K562 (cell line): ENCODE data around the gene CSPG5. TPM values are rescaled to one million over a fixed set of nuclear protein-coding genes. Genes with fewer than 3 reads are reported as not detected.

Experiments used
- ARID1B ChIP-seq: fragments of 450-650 bp; IDR thresholded peaks from 2 replicates; pipeline ENCODE4 v1.6.1; 2016; ENCODE audit warnings: antibody characterized with exemption, mild to moderate bottlenecking, inconsistent platforms
- ATF7 ChIP-seq: fragments of 450-650 bp; IDR thresholded peaks from 2 replicates; pipeline ENCODE4 v1.7.1; 2014; ENCODE audit warnings: mild to moderate bottlenecking, moderate library complexity
- BDP1 ChIP-seq: IDR thresholded peaks from 3 replicates; pipeline ENCODE4 v1.6.1; 2011; ENCODE audit not compliant: insufficient read length, insufficient read depth
- DDX20 ChIP-seq: fragments of 450-650 bp; IDR thresholded peaks from 2 replicates; pipeline ENCODE4 v1.6.1; 2016; ENCODE audit warnings: missing genetic modification characterization, low read depth, mild to moderate bottlenecking, missing compliant biosample characterization, moderate library complexity
- EHMT2 ChIP-seq: fragments of 450-650 bp; IDR thresholded peaks from 2 replicates; pipeline ENCODE4 v1.6.1; 2018; ENCODE audit warnings: antibody characterized with exemption
- KHSRP ChIP-seq: fragments of 450-650 bp; IDR thresholded peaks from 2 replicates; pipeline ENCODE4 v1.6.1; 2017
- MAFF ChIP-seq: IDR thresholded peaks from 2 replicates; pipeline ENCODE4 v1.6.1; 2012; ENCODE audit warnings: low read length, improper control_type of control experiment
- MECOM ChIP-seq: fragments of 250-450 bp; sonication (Bioruptor Pico); IDR thresholded peaks from 2 replicates; pipeline ENCODE4 v1.8.0; 2022; ENCODE audit warnings: inconsistent platforms
- PHTF2 ChIP-seq: fragments of 250-450 bp; sonication (Bioruptor Pico); IDR thresholded peaks from 2 replicates; pipeline ENCODE4 v1.5.0; 2021; ENCODE audit warnings: mild to moderate bottlenecking
- RBM39 ChIP-seq: fragments of 200-400 bp; formaldehyde crosslinking; optimal IDR thresholded peaks from 2 replicates; pipeline ENCODE3; 2018; ENCODE audit warnings: low read depth, low read length
- SMC3 ChIP-seq: conservative IDR thresholded peaks from 2 replicates; pipeline ENCODE4 v1.6.1; 2011; ENCODE audit warnings: low read depth, low read length, improper control_type of control experiment; ENCODE audit not compliant: insufficient read depth
- STAT5B ChIP-seq: fragments of 250-450 bp; sonication (Bioruptor Pico); IDR thresholded peaks from 2 replicates; pipeline ENCODE4 v1.8.0; 2021; ENCODE audit warnings: mild to moderate bottlenecking, inconsistent platforms
- TAF15 ChIP-seq: fragments of 200-400 bp; formaldehyde crosslinking; IDR thresholded peaks from 2 replicates; pipeline ENCODE4 v1.6.1; 2017; ENCODE audit warnings: mild to moderate bottlenecking, low read depth, low read length, moderate library complexity
- TCF7L2 ChIP-seq: fragments of 150-350 bp; IDR thresholded peaks from 2 replicates; pipeline ENCODE4 v1.6.1; 2016; ENCODE audit warnings: low read depth, mild to moderate bottlenecking, low read length, moderate library complexity
- ZBTB5 ChIP-seq: fragments of 450-650 bp; IDR thresholded peaks from 2 replicates; pipeline ENCODE4 v1.6.1; 2017; ENCODE audit warnings: antibody characterized with exemption
- ZKSCAN3 ChIP-seq: fragments of 250-450 bp; sonication (Bioruptor Pico); IDR thresholded peaks from 2 replicates; pipeline ENCODE4 v1.4.0; 2020
- ZNF316 ChIP-seq: fragments of 450-650 bp; IDR thresholded peaks from 2 replicates; pipeline ENCODE4 v1.6.1; 2016
- ZNF551 ChIP-seq: fragments of 250-450 bp; sonication (Bioruptor Pico); IDR thresholded peaks from 2 replicates; pipeline ENCODE4 v1.5.0; 2021; ENCODE audit warnings: mild to moderate bottlenecking, moderate library complexity
- ZNF79 ChIP-seq: fragments of 250-450 bp; sonication (Bioruptor Pico); IDR thresholded peaks from 2 replicates; pipeline ENCODE4 v1.4.0; 2020; ENCODE audit warnings: low read depth, mild to moderate bottlenecking, moderate library complexity
- polyA plus RNA-seq, 8 experiments: library from polyadenylated mRNA; depleted of rRNA in 4 of 8; stranded (reverse) in 5 of 8; unstranded in 3 of 8; fragments of >200 nt; fragmentation: Nextera tagmentation in 2 of 8; fragmentation: Illumina TruSeq in 1 of 8; extraction: Ambion mirVana in 2 of 8; extraction: Trizol in 1 of 8; gene quantifications; 2 replicates each; pipeline versions ENCODE4 v1.2.1 to v1.2.3, GENCODE V29; 2011 to 2014; ENCODE audit warnings: inconsistent platforms in 1 of 8, missing spikeins in 1 of 8
- total RNA-seq, 7 experiments: library from RNA; depleted of rRNA in 6 of 7; stranded (reverse); fragments of >200 nt in 6 of 7; fragmentation: Illumina TruSeq in 2 of 7; extraction: Trizol in 2 of 7; gene quantifications; 2 replicates each; pipeline versions ENCODE4 v1.2.1 to v1.2.3, GENCODE V29; 2011 to 2021; ENCODE audit warnings: low replicate concordance in 1 of 7
- TF ChIP-seq, protein P1 (sequence below): fragments of 250-450 bp; sonication (Bioruptor Pico); IDR thresholded peaks from 2 replicates; pipeline ENCODE4 v1.8.0; 2022; ENCODE audit warnings: inconsistent platforms, mild to moderate bottlenecking, moderate library complexity, borderline replicate concordance
- TF ChIP-seq, protein P2 (sequence below): IDR thresholded peaks from 2 replicates; pipeline ENCODE4 v1.6.1; 2011; ENCODE audit not compliant: insufficient read length; ENCODE audit errors: extremely low read depth
- TF ChIP-seq, protein P3 (sequence below), 2 experiments: fragments of 450-650 bp in 1 of 2; sonication (generic) in 1 of 2; formaldehyde crosslinking in 1 of 2; IDR thresholded peaks in 1 of 2; conservative IDR thresholded peaks in 1 of 2; 2 replicates each; pipeline versions ENCODE4 v1.6.1 to v1.8.1; 2016 to 2023; ENCODE audit warnings: mild to moderate bottlenecking in 2 of 2, moderate library complexity in 2 of 2, inconsistent platforms in 1 of 2, missing genetic modification reagents in 1 of 2
- TF ChIP-seq, protein P4 (sequence below): fragments of 250-450 bp; sonication (Bioruptor Pico); IDR thresholded peaks from 2 replicates; pipeline ENCODE4 v1.5.0; 2021; ENCODE audit warnings: mild to moderate bottlenecking, borderline replicate concordance

The CSPG5 gene
- total and polyA plus RNA-seq, 9 of the 15 experiments (the other 6 are each of a cell fraction or from before 2014, with no cell fraction given), result 0.06 to 3.3 (median 2.4) TPM

DNA sequence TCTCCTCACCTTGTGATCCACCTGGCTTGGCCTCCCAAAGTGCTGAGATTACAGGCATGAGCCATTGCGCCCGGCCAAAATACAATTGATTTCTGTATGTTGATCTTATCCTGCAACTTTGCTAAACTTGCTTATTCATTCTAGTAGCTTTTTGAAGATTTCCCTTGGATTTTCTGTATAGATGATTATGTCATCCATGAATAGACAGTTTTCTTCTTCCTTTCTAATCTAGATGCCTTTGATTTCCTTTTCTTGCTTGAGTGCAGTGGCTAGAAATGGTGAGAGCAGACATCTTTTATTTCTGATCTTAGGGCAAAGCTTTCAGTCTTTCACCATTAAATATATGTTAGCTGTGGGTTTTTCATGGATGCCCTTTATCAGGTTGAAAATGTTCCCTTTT lies 60.7 kb downstream of the CSPG5 start (continued):
- TF ChIP-seq, protein P1, sequence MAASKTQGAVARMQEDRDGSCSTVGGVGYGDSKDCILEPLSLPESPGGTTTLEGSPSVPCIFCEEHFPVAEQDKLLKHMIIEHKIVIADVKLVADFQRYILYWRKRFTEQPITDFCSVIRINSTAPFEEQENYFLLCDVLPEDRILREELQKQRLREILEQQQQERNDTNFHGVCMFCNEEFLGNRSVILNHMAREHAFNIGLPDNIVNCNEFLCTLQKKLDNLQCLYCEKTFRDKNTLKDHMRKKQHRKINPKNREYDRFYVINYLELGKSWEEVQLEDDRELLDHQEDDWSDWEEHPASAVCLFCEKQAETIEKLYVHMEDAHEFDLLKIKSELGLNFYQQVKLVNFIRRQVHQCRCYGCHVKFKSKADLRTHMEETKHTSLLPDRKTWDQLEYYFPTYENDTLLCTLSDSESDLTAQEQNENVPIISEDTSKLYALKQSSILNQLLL (CRISPR knock-in tag), result no peak
- TF ChIP-seq SMC3 (no peak), ZNF79 (CRISPR knock-in tag) (no peak), ZNF551 (CRISPR knock-in tag) (no peak), ZKSCAN3 (no peak), MECOM (CRISPR knock-in tag) (no peak), RBM39 (no peak), BDP1 (no peak), TCF7L2 (no peak), TAF15 (no peak), DDX20 (tag) (no peak), EHMT2 (no peak), ZBTB5 (no peak), ZNF316 (peak; percentile 89), STAT5B (CRISPR knock-in tag) (no peak), PHTF2 (CRISPR knock-in tag) (no peak), MAFF (peak; percentile 35; the same call in 1 of the 2 replicates), ARID1B (peak; percentile 47), ATF7 (peak; percentile 52; the same call in 1 of the 2 replicates), KHSRP (no peak)
- TF ChIP-seq, protein P2, sequence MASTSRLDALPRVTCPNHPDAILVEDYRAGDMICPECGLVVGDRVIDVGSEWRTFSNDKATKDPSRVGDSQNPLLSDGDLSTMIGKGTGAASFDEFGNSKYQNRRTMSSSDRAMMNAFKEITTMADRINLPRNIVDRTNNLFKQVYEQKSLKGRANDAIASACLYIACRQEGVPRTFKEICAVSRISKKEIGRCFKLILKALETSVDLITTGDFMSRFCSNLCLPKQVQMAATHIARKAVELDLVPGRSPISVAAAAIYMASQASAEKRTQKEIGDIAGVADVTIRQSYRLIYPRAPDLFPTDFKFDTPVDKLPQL, result no peak
- TF ChIP-seq, protein P3, sequence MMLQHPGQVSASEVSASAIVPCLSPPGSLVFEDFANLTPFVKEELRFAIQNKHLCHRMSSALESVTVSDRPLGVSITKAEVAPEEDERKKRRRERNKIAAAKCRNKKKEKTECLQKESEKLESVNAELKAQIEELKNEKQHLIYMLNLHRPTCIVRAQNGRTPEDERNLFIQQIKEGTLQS (IDR thresholded peaks at IDR 0.05), result peak; percentile 71
- TF ChIP-seq, protein P3 (CRISPR knock-in tag; conservative IDR thresholded peaks at IDR 0.05), result no peak
- TF ChIP-seq, protein P4, sequence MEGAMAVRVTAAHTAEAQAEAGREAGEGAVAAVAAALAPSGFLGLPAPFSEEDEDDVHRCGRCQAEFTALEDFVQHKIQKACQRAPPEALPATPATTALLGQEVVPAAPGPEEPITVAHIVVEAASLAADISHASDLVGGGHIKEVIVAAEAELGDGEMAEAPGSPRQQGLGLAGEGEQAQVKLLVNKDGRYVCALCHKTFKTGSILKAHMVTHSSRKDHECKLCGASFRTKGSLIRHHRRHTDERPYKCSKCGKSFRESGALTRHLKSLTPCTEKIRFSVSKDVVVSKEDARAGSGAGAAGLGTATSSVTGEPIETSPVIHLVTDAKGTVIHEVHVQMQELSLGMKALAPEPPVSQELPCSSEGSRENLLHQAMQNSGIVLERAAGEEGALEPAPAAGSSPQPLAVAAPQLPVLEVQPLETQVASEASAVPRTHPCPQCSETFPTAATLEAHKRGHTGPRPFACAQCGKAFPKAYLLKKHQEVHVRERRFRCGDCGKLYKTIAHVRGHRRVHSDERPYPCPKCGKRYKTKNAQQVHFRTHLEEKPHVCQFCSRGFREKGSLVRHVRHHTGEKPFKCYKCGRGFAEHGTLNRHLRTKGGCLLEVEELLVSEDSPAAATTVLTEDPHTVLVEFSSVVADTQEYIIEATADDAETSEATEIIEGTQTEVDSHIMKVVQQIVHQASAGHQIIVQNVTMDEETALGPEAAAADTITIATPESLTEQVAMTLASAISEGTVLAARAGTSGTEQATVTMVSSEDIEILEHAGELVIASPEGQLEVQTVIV (CRISPR knock-in tag), result no peak
